H9 (cell line): ENCODE measurements around the gene ITPKC. TPM values are rescaled to one million over a fixed set of nuclear protein-coding genes. Genes with fewer than 3 reads are reported as not detected.

ENCODE experiments used
- DNase-seq: peaks from one replicate; pipeline ENCODE4 v3.0.0-alpha.2; 2017
- H2AFZ ChIP-seq: one replicate; pipeline ENCODE4 v1.6.1; 2013; ENCODE audit warnings: mild to moderate bottlenecking, low read length, control low read depth, moderate library complexity
- H2AK5ac ChIP-seq: 2 replicates; pipeline ENCODE4 v1.6.1; 2013; ENCODE audit warnings: low read length, control low read depth, mixed read lengths; ENCODE audit not compliant: insufficient read length
- H2BK120ac ChIP-seq: one replicate; pipeline ENCODE4 v1.6.1; 2013; ENCODE audit warnings: low read depth, mild to moderate bottlenecking, low read length, control low read depth, inconsistent platforms; ENCODE audit not compliant: poor library complexity, severe bottlenecking
- H2BK12ac ChIP-seq: 2 replicates; pipeline ENCODE4 v1.6.1; 2013; ENCODE audit warnings: low read length, control low read depth, mixed read lengths, low read depth; ENCODE audit not compliant: insufficient read length
- H2BK15ac ChIP-seq: 2 replicates; pipeline ENCODE4 v1.6.1; 2013; ENCODE audit warnings: low read depth, low read length, control low read depth
- H2BK20ac ChIP-seq: one replicate; pipeline ENCODE4 v1.6.1; 2013; ENCODE audit warnings: low read depth, mild to moderate bottlenecking, low read length, control low read depth, inconsistent platforms; ENCODE audit not compliant: poor library complexity, severe bottlenecking
- H2BK5ac ChIP-seq: 2 replicates; pipeline ENCODE4 v1.6.1; 2013; ENCODE audit warnings: low read length, control low read depth, mixed read lengths; ENCODE audit not compliant: insufficient read length
- H3K14ac ChIP-seq: 2 replicates; pipeline ENCODE4 v1.6.1; 2013; ENCODE audit warnings: low read length, control low read depth; ENCODE audit not compliant: insufficient read depth
- H3K18ac ChIP-seq: 2 replicates; pipeline ENCODE4 v1.6.1; 2013; ENCODE audit warnings: low read depth, mild to moderate bottlenecking, mixed read lengths, low read length, control low read depth; ENCODE audit not compliant: insufficient read length
- H3K23ac ChIP-seq: 2 replicates; pipeline ENCODE4 v1.6.1; 2013; ENCODE audit warnings: low read length, control low read depth, mixed read lengths, low read depth; ENCODE audit not compliant: insufficient read length
- H3K23me2 ChIP-seq: 2 replicates; pipeline ENCODE4 v1.6.1; 2013; ENCODE audit warnings: low read depth, mild to moderate bottlenecking, mixed read lengths, low read length, control low read depth; ENCODE audit not compliant: insufficient read length, poor library complexity, severe bottlenecking
- H3K27ac ChIP-seq: 2 replicates; pipeline ENCODE4 v1.5.1; 2013; ENCODE audit warnings: low read length, control low read depth, mixed read lengths, low read depth; ENCODE audit not compliant: insufficient read length
- H3K27me3 ChIP-seq: 2 replicates; pipeline ENCODE4 v1.6.1; 2013; ENCODE audit warnings: low read length, control low read depth, inconsistent platforms; ENCODE audit not compliant: insufficient read depth
- H3K4ac ChIP-seq: 2 replicates; pipeline ENCODE4 v1.6.1; 2013; ENCODE audit warnings: low read depth, mild to moderate bottlenecking, control low read depth, inconsistent platforms, low read length, moderate library complexity
- H3K4me1 ChIP-seq: 2 replicates; pipeline ENCODE4 v1.6.1; 2013; ENCODE audit warnings: low read length, control low read depth, inconsistent platforms; ENCODE audit not compliant: insufficient read depth
- H3K4me2 ChIP-seq: 2 replicates; pipeline ENCODE4 v1.6.1; 2013; ENCODE audit warnings: low read length, control low read depth, mixed read lengths; ENCODE audit not compliant: insufficient read length, insufficient read depth
- H3K56ac ChIP-seq: 2 replicates; pipeline ENCODE4 v1.6.1; 2013; ENCODE audit warnings: low read depth, mild to moderate bottlenecking, mixed read lengths, low read length, control low read depth; ENCODE audit not compliant: insufficient read length
- H3K79me1 ChIP-seq: 2 replicates; pipeline ENCODE4 v1.6.1; 2013; ENCODE audit warnings: low read depth, mild to moderate bottlenecking, moderate library complexity, low read length, control low read depth, inconsistent platforms; ENCODE audit not compliant: insufficient read depth, poor library complexity, severe bottlenecking
- H3K79me2 ChIP-seq: 2 replicates; pipeline ENCODE4 v1.6.1; 2013; ENCODE audit warnings: low read length, control low read depth, inconsistent platforms; ENCODE audit not compliant: insufficient read depth
- H3K9ac ChIP-seq: 2 replicates; pipeline ENCODE4 v1.6.1; 2013; ENCODE audit warnings: low read length, control low read depth, mixed read lengths; ENCODE audit not compliant: insufficient read length; ENCODE audit errors: extremely low read depth
- H3K9me3 ChIP-seq: one replicate; pipeline ENCODE4 v1.6.1; 2013; ENCODE audit warnings: low read depth, low read length, inconsistent platforms; ENCODE audit not compliant: control insufficient read depth
- H3T11ph ChIP-seq: one replicate; pipeline ENCODE4 v1.6.1; 2013; ENCODE audit warnings: mild to moderate bottlenecking, low read length, control low read depth, inconsistent platforms
- H4K20me1 ChIP-seq: one replicate; pipeline ENCODE4 v1.6.1; 2013; ENCODE audit not compliant: control insufficient read depth, insufficient read length, insufficient read depth
- H4K5ac ChIP-seq: 2 replicates; pipeline ENCODE4 v1.6.1; 2013; ENCODE audit warnings: low read depth, mild to moderate bottlenecking, mixed read lengths, low read length, control low read depth; ENCODE audit not compliant: insufficient read length
- H4K8ac ChIP-seq: replicated peaks from 2 replicates; pipeline ENCODE4 v1.6.1; 2013; ENCODE audit warnings: low read length, control low read depth, mixed read lengths, low read depth; ENCODE audit not compliant: insufficient read length
- H4K91ac ChIP-seq: 2 replicates; pipeline ENCODE4 v1.6.1; 2013; ENCODE audit warnings: low read depth, mild to moderate bottlenecking, moderate library complexity, mixed read lengths, low read length, control low read depth; ENCODE audit not compliant: insufficient read length
- H3K27ac Mint-ChIP-seq, 3 experiments: 2 replicates in 2 of 3; 3 replicates in 1 of 3; pipeline ENCODE4 v1.8.0; 2020 to 2021; ENCODE audit warnings: mixed read lengths in 3 of 3, mild to moderate bottlenecking in 1 of 3, moderate library complexity in 1 of 3
- H3K27me3 Mint-ChIP-seq: 2 replicates; pipeline ENCODE4 v1.8.0; 2021; ENCODE audit warnings: low read depth, mild to moderate bottlenecking, moderate library complexity, mixed read lengths
- H3K36me3 Mint-ChIP-seq, 3 experiments: 2 replicates in 2 of 3; 3 replicates in 1 of 3; pipeline ENCODE4 v1.8.0; 2020 to 2021; ENCODE audit warnings: low read depth in 3 of 3, mixed read lengths in 3 of 3; ENCODE audit not compliant: insufficient read depth in 1 of 3
- H3K4me1 Mint-ChIP-seq, 2 experiments: 2 replicates each; pipeline ENCODE4 v1.8.0; 2020; ENCODE audit warnings: mixed read lengths in 2 of 2
- H3K4me3 Mint-ChIP-seq, 2 experiments: 2 replicates in 1 of 2; 3 replicates in 1 of 2; pipeline ENCODE4 v1.8.0; 2020 to 2021; ENCODE audit warnings: mild to moderate bottlenecking in 2 of 2, mixed read lengths in 2 of 2, moderate library complexity in 1 of 2
- H3K9me3 Mint-ChIP-seq, 2 experiments: 2 replicates in 1 of 2; 3 replicates in 1 of 2; pipeline ENCODE4 v1.8.0; 2020; ENCODE audit warnings: mild to moderate bottlenecking in 2 of 2, mixed read lengths in 2 of 2, moderate library complexity in 1 of 2
- CTCF ChIP-seq: fragments of 200-600 bp; sonication (generic); conservative IDR thresholded peaks from 3 replicates; pipeline ENCODE4 v1.8.0; 2021; ENCODE audit warnings: antibody characterized with exemption, mild to moderate bottlenecking
- WGBS: extraction: QIAGEN DNeasy Blood & Tissue Kit; methylation state at CpG from one replicate; pipeline ENCODE4 v1.1.7; 2013; ENCODE audit warnings: missing lambda C conversion rate, low lambda C conversion rate, mixed read lengths; ENCODE audit not compliant: insufficient read length; ENCODE audit errors: extremely low coverage; 5-methylcytosine and 5-hydroxymethylcytosine counted together
- total RNA-seq: library from RNA; stranded (reverse); gene quantifications from 2 replicates; pipeline ENCODE4 v1.2.1, GENCODE V29; 2021

ITPKC gene
- total RNA-seq, 1 experiment from 2014 or later, result 11.2 TPM

- H2AK5ac ChIP-seq, result no peak overlapping the region
- H2BK5ac ChIP-seq, result no peak overlapping the region
- no peak overlapping the region for H3T11ph ChIP-seq
- H3K27ac Mint-ChIP-seq, result no peak overlapping the region
- no peak overlapping the region for H2BK15ac ChIP-seq
- peaks cover 5 to 13% of the 10 kb centered on the region in 2 experiments; a peak in 3 of 4 replicates for H3K4me1 Mint-ChIP-seq
- no peak overlapping the region for H3K4me3 Mint-ChIP-seq
- TF ChIP-seq CTCF, result no peak
- H3K27me3 Mint-ChIP-seq, result no peaks in the 10 kb centered on the region; the same call in 1 of the 2 replicates
- no peaks in the 10 kb centered on the region for H3K23me2 ChIP-seq
- H3K9me3 Mint-ChIP-seq, result no peaks in the 10 kb centered on the region
- no peaks in the 10 kb centered on the region for H3K4me1 ChIP-seq
- no CpG with 5 or more reads among the region's 9 CpGs for WGBS
- no peaks in the 10 kb centered on the region for H4K20me1 ChIP-seq
- no peak overlapping the region for H3K4me2 ChIP-seq
- no peak overlapping the region for H4K5ac ChIP-seq
- H3K9me3 ChIP-seq, result no peaks in the 10 kb centered on the region
- H2BK120ac ChIP-seq, result no peak overlapping the region
- H3K36me3 Mint-ChIP-seq, result peaks cover 23 to 57% (median 50%) of the 10 kb centered on the region in 3 experiments
- no peaks in the 10 kb centered on the region for H3K27me3 ChIP-seq
- H3K23ac ChIP-seq, result no peak overlapping the region
- H3K79me1 ChIP-seq, result no peaks in the 10 kb centered on the region
- no peak overlapping the region for H3K4ac ChIP-seq
- H2BK20ac ChIP-seq, result no peak overlapping the region
- H2AFZ ChIP-seq, result no peak overlapping the region
- no peak overlapping the region for H3K56ac ChIP-seq
- no peak for DNase-seq
- no peak overlapping the region; the same call in 1 of the 2 replicates for H3K14ac ChIP-seq
- no peak overlapping the region for H4K8ac ChIP-seq
- H3K79me2 ChIP-seq, result no peaks in the 10 kb centered on the region
- no peak overlapping the region for H3K18ac ChIP-seq
- no peak overlapping the region for H4K91ac ChIP-seq
- no peak overlapping the region for H2BK12ac ChIP-seq
- H3K9ac ChIP-seq, result no peak overlapping the region
- no peak overlapping the region for H3K27ac ChIP-seq
Observed at GRCh38 chr19:40700083-40700482, 16.8 kb upstream of the ITPKC start.
